ENCODE data around the gene CUTC.

DNA sequence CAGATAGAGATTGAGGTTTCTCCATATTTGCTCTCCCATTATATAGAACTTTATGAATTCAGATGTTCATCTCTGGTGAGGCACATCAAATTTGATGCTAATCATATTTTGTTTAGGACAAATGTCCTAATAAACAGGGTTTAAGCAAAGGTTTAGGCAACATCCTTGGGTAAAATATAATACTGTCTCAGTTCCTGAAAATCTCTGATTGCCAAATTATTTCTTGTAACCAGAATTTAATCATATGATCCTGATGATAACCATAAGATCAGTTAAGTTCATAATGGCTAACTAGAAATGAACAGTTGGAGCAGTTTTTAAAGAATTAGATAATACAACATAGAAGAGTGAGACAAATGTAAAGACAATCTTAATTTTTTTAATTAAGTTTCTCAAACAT lies 18.6 kb downstream of the CUTC start:
- TF ChIP-seq EP300 (IDR thresholded peaks at IDR 0.05) (no peak), POLR2A (IDR thresholded peaks at IDR 0.05) (no peak)
- TF ChIP-seq, protein P1, sequence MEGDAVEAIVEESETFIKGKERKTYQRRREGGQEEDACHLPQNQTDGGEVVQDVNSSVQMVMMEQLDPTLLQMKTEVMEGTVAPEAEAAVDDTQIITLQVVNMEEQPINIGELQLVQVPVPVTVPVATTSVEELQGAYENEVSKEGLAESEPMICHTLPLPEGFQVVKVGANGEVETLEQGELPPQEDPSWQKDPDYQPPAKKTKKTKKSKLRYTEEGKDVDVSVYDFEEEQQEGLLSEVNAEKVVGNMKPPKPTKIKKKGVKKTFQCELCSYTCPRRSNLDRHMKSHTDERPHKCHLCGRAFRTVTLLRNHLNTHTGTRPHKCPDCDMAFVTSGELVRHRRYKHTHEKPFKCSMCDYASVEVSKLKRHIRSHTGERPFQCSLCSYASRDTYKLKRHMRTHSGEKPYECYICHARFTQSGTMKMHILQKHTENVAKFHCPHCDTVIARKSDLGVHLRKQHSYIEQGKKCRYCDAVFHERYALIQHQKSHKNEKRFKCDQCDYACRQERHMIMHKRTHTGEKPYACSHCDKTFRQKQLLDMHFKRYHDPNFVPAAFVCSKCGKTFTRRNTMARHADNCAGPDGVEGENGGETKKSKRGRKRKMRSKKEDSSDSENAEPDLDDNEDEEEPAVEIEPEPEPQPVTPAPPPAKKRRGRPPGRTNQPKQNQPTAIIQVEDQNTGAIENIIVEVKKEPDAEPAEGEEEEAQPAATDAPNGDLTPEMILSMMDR (IDR thresholded peaks at IDR 0.05), result no peak
